GM19239 (cell line): ENCODE results near the gene HEPACAM.

Experiments
- DNase-seq: peaks from one replicate; pipeline ENCODE4 v3.0.0; 2011; ENCODE audit warnings: low spot score; ENCODE audit not compliant: insufficient read length
- FAIRE-seq: peaks from 2 replicates; lab custom pipeline; 2011; peaks lifted over from hg19 to GRCh38; lab: Jason Lieb, UNC

HEPACAM gene

DNA sequence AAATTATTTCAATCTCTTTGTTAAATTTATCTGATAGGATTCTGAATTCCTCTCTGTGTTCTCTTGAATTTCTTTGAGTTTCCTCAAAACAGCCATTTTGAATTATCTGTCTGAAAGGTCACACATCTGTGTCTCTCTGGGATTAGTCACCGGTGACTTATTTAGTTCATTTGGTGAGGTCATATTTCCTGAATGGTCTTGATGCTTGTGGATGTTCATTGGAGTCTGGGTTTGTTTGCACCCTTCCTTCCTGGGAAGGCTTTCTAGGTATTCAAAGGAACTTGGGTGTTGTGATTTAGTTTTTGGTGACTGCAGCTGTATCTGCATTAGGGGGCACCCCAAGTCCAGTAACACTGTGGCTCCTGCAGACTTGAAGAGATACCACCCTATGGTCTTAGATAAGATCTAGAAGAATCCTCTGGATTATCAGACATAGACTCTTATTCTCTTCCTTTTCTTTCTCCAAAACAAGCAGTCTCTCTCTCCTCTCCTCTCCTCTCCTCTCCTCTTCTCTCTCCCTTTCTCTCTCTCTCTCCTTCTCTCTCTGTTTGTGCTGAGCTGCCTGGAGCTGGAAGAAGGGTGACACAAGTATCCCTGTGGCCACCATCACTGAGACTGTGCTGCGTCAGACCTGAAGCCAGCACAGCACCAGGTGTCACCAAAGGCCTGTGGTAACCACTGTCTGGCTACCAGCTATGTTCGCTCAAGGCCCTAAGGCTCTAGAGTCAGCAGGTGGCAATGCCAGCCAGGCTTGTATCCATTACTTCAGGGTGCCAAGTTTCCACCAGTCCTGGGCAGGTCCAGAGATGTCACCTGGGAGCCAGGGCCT, 20.1 kb downstream of the HEPACAM start:
- no peak for DNase-seq
- no peak for FAIRE-seq

DNA sequence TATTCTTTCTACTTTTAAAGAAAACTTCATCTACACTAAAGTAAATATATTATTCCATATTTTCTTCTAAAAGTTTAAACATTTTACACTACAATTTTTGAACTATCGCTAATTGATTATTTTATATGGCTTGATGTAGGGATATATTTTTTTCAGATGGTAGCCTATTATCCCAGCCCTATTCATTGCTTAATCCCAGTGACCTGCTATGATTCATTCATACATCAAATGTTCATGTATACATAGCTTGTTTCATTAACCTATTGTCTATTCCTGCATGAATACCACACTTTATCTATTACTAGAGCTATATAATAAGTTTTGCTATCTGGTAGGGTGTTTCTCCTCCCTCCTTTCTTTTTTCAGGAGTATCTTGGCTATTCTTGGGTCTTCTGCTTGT, 33.2 kb downstream of the HEPACAM start:
- DNase-seq (no peak), FAIRE-seq (no peak)

DNA sequence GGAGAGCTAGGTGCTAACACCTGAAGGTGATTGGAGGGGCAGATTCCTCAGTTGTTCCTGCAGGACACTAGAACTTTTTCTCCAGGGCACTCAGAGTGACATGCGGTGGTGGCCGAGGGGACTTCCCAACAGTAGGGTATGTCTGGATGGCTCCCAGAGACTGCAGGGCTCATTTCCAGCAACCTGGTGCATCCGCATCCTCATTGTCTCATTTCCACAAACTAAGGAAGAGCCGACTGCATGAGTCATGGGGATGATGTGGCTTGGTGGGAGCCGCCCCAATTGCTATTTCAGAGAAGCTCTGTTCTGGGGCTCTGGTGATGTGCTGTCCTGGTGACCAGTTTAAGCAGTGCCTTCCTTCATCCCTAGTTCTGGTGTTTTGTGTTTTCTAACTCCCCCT, 35.4 kb downstream of the HEPACAM start:
- DNase-seq (no peak), FAIRE-seq (no peak)

DNA sequence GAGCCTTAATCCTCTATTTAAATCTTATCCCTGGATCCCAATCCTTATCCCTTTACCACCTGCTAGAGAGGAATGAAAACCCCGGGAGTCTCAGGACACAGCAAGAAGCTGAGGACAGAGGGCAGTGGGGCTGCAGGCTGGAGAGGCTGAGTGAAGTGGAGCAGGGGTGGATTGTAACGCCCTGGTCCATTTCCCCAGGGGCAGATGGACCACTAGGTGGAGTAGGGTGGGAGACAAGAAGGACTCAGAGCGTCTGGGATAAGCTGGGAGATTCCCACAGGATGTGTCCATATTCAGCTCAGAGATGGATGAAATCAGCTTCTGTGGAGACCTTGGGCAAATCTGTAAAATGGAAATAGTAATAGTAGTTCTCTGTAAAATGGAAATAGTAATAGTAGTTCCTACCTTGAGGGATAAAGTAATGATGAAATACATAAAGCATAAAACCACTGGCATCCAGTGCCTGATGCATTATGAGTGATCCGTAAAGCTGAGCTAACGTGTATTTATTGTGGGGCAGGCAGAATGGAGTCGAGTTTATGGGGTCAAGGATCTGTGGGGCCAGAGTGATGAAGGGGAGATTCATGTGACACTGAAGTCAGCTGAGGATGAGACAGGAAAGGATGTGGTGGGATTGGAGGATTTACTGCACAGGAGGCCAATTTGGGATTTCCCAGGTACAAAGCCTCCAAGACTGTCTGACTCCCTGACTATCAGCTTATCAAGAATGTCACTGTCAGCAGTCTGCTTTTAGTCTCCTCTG, 36.3 kb downstream of the HEPACAM start:
- DNase-seq (no peak), FAIRE-seq (no peak)

DNA sequence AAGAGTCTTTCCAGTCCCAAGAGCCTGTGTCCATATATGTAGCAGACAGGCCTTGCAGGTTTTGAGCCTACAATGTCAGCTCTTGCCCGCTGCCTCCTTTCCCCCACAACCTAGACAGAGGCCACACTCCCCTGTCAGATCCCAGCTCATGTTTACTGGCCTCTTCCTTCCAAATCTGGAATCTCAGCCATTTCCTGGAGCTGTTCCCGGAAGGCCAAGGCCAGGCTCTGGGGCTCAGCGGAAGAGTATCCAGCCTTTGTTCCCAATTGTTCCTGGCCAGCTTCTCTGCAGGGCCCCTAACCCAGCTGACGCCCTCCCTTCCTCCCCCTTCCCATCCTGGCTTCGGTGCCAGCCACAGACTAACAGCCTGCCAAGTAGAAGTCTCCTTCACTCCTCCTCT, 37.1 kb downstream of the HEPACAM start:
- DNase-seq (no peak), FAIRE-seq (no peak)

DNA sequence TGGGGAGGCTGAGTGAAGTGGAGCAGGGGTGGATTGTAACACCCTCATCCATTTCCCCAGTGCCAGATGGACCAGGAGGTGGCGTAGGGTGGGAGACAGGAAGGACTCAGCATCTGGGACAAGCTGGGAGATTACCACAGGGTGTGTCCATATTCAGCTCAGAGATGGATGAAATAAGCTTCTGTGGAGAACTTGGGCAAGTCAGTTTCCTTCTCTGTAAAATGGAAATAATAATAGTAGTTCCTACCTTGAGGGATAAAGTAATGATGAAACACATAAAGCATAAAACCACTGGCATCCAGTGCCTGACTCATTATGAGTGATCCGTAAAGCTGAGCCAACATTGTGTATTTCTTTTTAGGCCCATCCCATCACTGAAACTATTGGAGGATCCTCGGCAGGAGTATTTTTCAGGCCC, 37.6 kb downstream of the HEPACAM start:
- FAIRE-seq = no peak

DNA sequence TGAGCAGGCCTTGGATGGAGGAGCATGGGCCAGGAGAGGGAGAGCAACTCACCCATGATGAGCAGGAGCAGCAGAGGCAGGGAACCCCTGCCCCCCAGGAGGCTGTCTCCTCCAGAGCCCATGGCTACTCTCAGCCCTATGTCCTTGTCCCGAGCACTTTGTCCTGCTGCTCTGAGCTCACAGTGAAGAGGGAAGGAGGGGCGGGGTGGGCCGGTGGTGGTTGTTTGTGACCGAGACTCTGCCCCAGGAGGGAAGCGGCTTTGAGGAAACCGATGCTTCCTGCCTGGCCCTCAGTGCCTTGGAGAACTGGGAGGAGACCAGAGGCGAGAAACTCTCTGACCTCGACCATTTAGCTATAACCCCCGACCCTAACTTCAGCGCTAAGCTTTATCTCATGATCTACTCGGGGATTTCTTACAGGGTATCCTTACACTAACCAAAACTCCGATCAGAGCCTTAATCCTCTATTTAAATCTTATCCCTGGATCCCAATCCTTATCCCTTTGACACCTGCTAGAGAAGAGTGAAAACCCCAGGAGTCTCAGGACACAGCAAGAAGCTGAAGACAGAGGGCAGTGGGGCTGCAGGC, 38.1 kb downstream of the HEPACAM start, which contains the start of gene ROBO4:
Gene ROBO4, minus strand, starts transcription at position 192 of the 589 bp plus-strand sequence. Its CDS starts 70 bp downstream, at position 122.
- no peak for FAIRE-seq
- no peak for DNase-seq

More for the DNA sequence above, 37.6 kb downstream of the HEPACAM start:
- no peak for DNase-seq

DNA sequence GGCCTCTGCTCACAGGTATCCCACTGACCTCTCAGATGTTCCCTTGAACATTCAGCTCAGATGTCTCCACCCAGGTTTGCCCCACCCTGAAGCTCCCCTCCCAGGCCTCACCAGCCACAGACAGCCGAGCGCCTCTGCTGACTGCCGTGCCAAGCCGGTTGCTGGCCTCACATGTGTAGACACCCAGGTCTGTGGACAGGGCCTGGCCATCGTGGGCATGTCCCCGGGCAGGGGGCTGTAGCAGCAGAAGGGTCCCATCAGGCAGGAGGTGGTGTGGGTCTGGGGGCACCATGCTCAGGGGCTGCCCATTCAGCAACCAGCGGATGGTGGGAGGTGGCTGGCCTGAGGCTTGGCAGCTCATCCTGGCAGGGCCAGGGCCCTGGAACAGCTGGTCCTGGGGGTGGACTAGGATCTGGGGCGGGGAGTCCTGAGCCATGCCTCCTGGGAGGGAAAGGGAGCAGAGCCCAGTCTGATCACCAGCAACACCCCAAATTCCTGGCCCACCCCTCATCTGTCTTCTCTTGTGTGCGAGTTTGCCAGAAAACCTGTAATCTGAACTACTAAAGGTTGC, 38.9 kb downstream of the HEPACAM start:
- DNase-seq (no peak), FAIRE-seq (no peak)

DNA sequence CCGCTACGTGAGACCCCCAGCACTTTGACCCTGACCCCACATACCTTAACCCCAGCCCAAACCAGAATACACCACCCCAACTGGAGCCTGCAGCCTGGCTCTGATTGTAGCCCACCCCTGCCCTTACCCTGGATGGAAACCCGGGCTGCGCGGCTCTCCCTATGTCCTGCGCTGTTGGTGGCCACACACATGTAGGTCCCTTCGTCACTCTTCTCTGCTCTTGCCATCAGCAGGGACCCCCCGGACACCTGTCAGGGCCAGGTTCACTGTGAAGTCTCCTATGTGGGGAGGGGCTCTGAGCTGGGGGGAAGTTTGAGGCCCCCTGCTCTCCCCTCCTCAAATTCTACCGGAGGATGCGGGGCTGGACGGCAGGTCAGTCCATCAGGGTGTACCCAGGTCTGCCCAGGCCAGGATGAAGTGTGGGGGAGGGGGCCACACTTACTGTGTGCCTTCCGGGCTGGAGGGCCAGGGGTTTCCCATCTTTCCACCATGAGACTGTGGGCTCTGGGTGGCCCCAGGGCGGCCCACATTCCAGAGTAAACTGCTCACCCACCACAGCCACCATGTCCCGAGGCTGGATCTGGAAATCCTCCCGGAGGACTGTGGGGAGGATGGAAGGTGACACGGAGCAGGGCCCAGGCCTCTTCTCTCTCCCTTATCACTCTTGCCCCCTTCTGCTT, 39.6 kb downstream of the HEPACAM start:
- FAIRE-seq = no peak
- no peak for DNase-seq

DNA sequence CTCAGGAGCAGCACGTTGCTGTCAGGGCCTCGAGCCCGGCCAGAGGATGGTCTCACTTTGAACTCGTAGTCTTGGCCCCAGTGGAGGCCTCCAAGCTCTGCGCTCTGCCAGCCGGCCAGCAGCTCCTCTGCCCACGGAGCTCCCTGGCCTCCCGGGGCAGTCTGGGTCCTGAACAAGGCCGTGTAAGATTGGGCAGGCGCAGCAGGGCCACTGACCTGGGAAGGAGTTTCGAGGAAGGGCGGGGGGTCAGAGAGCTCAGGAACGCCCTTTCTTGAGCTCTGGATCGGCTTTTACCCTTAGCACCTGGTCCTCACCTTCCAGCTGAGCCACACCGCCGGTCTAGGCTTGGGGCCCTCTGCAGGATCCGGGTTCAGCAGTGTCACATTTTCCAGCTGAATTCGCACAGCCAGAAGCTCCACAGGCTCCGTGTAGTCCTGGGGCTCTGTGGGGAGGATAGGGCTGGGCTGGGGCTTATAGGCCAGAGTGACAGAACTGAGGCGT, 40.3 kb downstream of the HEPACAM start:
- FAIRE-seq (no peak), DNase-seq (no peak)

DNA sequence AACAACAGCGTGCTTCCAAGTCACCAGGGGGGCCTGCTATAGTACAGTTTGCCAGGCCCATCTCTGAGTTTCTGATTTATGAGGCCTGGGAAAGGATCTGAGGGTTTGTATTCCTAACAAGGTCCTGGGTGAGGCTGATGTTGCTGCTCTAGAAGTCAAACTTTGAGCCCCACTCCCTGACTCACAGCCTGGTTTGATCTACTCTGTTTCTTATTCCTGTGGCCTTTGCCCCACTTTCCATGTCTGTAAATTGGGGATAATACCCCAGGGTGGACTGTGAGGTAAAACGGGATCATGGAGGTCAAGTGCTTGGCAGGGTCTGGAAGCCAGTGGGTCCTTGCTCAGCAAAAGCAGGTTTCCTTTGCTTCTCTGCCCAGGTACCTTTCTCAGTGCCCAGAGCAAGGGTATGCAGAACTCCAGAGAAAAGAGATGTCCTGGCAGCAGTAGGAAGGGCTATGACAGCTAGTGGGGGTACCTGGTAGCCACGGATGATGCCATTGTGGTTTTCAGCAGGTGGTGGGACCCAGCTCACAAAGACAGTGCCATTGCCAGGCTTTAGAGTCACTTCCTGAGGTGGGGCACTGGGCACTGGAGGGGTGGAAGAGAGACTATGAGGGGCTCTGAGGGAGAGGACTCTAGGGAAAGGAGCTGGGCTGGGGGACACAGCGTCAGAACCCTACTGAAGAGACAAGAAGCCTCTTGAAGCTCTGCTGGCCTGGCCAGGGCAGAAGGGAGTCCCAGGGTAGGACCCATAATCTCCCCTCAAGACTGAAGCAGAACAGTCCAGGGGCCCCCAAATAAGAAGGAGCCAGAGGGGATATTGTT, 41.0 kb downstream of the HEPACAM start:
- DNase-seq (no peak), FAIRE-seq (no peak)

DNA sequence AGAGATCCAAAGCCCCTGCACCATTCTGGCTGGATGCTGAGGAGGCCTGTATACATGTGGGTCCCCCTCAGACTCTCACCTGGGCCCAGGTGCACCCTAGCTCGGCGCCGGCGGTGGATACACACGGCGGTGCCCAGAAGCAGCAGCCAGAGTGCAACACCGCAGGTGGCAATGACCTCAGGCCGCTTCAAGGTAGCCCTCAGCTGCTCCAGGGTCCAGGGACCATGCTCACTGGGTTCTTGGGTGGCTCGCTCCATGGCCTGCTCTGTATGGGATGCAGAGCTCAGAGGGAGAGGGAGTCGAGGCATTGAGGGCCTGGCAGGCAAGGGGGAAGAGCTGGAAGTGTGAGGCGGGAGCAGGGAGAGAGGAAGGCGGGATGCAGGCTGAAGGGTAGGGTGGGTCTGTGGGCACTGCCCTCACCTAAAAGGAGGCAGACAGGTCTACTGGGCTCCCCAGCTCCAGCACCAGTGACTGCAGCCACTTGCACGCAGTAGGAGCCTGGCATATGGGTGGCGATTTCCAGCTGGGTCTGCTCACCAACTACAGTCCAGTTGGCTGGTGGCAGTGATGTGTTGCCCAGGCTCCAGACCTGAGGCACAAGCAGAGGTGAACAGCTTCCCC, 42.0 kb downstream of the HEPACAM start:
- FAIRE-seq (no peak), DNase-seq (no peak)

DNA sequence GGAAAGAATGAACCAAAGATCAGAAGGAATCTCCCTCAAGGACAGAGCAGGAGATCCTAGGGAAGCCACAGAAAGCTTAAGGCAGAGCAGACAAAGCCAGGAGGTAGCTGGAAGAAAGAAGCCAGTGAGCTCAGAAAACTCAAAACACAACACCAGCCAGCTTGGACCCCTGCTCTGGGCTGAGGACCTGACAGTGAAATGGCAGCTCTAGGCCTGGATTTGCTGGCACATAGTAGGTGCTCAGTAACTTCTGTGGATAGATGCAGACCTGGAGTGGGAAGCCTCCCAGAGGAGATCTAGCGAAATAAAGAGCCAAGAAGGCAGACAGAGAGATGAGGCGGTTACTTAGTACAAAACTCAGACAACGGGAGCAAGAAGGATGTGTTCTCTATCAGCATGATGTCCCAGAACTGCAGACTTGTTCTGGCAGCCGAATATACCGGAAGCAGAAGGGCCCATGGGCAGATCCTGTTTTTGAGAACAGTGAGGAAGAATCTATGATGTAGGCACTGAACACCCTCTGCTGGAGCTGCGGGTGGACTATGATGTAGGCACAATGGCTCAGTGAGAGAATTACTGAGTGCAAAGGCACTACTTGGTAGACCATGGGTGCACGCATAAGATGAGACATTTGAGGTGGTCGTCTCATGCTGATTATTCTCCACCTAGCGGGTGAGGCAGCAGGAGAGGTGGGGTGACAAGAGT, 42.9 kb downstream of the HEPACAM start:
- FAIRE-seq = no peak

DNA sequence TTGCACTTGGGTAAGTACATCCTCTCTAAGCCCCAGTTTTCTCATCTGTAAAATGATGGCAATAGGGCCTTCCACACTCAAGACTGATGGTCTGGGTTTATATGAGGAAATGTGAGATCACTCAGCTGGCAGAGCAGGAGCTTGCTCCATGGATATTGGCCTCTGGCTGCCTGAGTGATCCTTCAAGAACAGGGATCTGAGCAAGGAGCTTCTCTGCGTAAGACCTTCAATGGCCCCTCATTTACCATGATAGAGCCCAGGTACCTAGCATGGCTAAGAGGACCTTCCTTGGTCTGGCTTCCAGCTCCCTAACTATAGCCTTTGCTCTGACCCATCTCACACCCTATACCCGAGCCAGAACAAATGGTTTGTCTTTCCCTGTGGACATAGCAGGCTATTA, 43.7 kb downstream of the HEPACAM start:
- DNase-seq (no peak), FAIRE-seq (no peak)

More for the DNA sequence above, 42.9 kb downstream of the HEPACAM start:
- no peak for DNase-seq

DNA sequence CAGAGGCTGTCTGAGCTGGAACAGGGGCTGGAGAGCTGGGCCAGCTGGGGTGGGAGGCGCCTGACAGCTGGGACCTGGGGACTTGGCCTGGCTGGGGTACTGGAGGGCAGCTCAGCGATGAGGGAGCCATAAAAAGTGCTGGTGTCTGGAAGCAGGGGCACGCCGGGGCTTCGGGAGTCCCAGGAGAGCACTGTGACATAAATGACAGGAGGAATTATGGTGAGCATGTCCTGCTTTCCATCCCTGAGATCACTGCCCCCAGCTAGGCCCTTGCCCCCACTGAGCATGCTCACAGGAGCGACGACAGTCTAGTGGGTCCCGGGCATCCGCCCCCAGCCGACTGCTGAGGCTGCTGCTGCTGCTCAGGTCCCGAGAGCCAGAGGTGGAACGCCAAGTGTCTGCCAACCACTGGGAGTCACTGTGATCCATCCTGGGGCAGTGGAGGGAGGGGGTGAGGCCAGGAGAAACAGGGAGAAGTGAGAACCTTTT, 44.4 kb downstream of the HEPACAM start:
- FAIRE-seq (no peak), DNase-seq (no peak)

DNA sequence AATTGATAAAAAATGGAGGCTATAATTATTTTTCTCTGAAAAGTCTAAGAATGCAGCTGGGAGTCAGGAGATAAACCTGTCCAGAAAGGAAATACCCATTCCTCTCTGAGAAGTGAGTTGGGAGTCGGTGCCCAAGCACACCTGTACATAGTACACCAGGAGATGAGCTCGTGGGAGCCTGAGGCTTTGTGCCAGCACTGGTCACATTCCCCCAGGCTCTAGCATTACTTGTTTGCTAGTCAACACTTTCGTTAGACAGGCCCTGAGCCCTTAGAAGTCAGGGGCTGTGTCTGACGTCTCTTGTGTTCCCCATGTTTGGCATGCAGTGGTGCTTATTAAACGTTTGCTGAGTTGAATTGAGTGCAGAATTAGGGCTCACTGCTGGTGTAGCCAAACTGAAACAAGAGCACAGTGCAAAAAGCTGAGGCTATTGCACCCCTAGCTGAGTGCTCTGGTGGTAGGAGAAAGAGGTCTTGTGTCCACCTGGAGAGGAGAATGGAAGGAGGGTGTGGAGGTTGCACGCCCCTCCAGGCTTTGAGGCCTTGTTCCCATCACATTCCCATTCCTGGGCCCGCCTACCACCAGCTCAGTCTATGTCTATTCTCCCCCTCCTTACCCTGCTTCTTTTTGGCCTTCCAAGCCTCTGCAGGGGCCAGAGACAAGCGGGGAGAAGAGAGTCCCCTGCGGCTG, 45.0 kb downstream of the HEPACAM start:
- FAIRE-seq = no peak
- DNase-seq = no peak

DNA sequence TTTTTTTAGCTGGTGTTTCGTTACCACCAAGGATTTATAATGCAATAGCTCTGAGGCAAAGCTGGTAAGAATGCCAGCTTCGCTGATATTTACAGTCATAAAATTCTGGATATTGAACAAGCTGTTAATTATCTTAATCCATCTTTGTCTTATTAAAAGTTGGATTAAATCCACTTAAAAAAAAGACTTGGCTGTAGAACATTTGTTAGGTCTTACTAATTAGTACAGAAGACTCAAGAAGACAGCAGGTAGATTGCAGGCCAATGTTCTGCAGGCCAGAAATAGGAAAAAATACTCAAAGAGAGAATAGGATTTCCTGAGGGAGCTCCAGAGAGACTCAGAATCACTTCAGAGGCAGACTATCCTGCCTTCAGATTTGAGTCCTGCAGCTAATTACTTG, 45.7 kb downstream of the HEPACAM start:
- no peak for DNase-seq
- no peak for FAIRE-seq
